ENCODE measurements around the gene MYRF.

The MYRF gene

GRCh38 chr11:61800331-61801281, 48.2 kb downstream of the MYRF start:
- DNase-seq: no peak

GRCh38 chr11:61802605-61803004, 50.2 kb downstream of the MYRF start:
- no peak for DNase-seq

GRCh38 chr11:61803889-61804647, 51.6 kb downstream of the MYRF start:
- no peak for DNase-seq

- DNase-seq: no peak
Measured at GRCh38 chr11:61805146-61805545, 52.7 kb downstream of the MYRF start.

GRCh38 chr11:61806785-61807184, 54.3 kb downstream of the MYRF start:
- no peak for DNase-seq

- no peak for DNase-seq
Measured at GRCh38 chr11:61810671-61811175, 58.3 kb downstream of the MYRF start.

GRCh38 chr11:61811831-61812230, 59.4 kb downstream of the MYRF start:
- no peak for DNase-seq

GRCh38 chr11:61812736-61813411, 60.4 kb downstream of the MYRF start:
- DNase-seq: no peak

GRCh38 chr11:61814247-61814957, 62.0 kb downstream of the MYRF start:
- DNase-seq: peak; percentile 32

- DNase-seq: peak; percentile 88
Measured at GRCh38 chr11:61814958-61815789, 62.7 kb downstream of the MYRF start.

- DNase-seq: peak; percentile 64
Measured at GRCh38 chr11:61815790-61816735, 63.6 kb downstream of the MYRF start.

- DNase-seq: peak; percentile 94
Measured at GRCh38 chr11:61816736-61817455, 64.5 kb downstream of the MYRF start, which contains the start of gene FADS1. FADS1 (minus strand) TSS chr11:61817003; CDS start chr11:61816929, 74 bp downstream.

- DNase-seq: no peak
Measured at GRCh38 chr11:61817471-61818202, 65.2 kb downstream of the MYRF start.

GRCh38 chr11:61820174-61820573, 67.7 kb downstream of the MYRF start:
- DNase-seq: peak; percentile 24

- no peak for DNase-seq
Measured at GRCh38 chr11:61826930-61827570, 74.6 kb downstream of the MYRF start.

- DNase-seq: peak; percentile 97
Measured at GRCh38 chr11:61827571-61828378, 75.3 kb downstream of the MYRF start, which contains the start of gene FADS2. FADS2 (plus strand) TSS chr11:61828300; CDS start chr11:61828391, 91 bp downstream.

- DNase-seq: no peak
Measured at GRCh38 chr11:61828379-61828628, 75.9 kb downstream of the MYRF start.
